Activated CD8-positive, alpha-beta T cell treated with anti-CD3 and anti-CD28 coated beads for 36 hours (primary cell): ENCODE data around the gene NEURL1. TPM values are rescaled to one million over a fixed set of nuclear protein-coding genes. Genes with fewer than 3 reads are reported as not detected.

Source experiments
- ATAC-seq: fragments of 200-7000 bp; cut with Tn5 transposase; one replicate; pipeline ENCODE4 v1.10.0; 2021; ENCODE audit warnings: mild to moderate bottlenecking, moderate library complexity
- CTCF ChIA-PET: fragments of 350-600 bp; sonication (Branson Sonifier 250); formaldehyde crosslinking; loops from one replicate; lab custom pipeline; 2021; ENCODE audit warnings: antibody characterized with exemption; lab: Charles Lee
- POLR2A ChIA-PET: fragments of 350-600 bp; sonication (Branson Sonifier 250); formaldehyde crosslinking; loops from one replicate; lab custom pipeline; 2021; ENCODE audit warnings: antibody characterized with exemption; lab: Charles Lee
- DNase-seq: peaks from one replicate; pipeline ENCODE4 v3.0.0-alpha.2; 2020
- H3K27ac Mint-ChIP-seq: one replicate; pipeline ENCODE4 v1.8.0; 2021; ENCODE audit warnings: mild to moderate bottlenecking, mixed read lengths
- H3K27me3 Mint-ChIP-seq: one replicate; pipeline ENCODE4 v1.8.0; 2021; ENCODE audit warnings: mixed read lengths
- H3K36me3 Mint-ChIP-seq: one replicate; pipeline ENCODE4 v1.8.0; 2021; ENCODE audit warnings: low read depth, mixed read lengths
- H3K4me1 Mint-ChIP-seq: one replicate; pipeline ENCODE4 v1.8.0; 2021; ENCODE audit warnings: low read depth, mixed read lengths
- H3K4me3 Mint-ChIP-seq: one replicate; pipeline ENCODE4 v1.8.0; 2021; ENCODE audit warnings: mild to moderate bottlenecking, moderate library complexity, mixed read lengths
- H3K9me3 Mint-ChIP-seq: one replicate; pipeline ENCODE4 v1.8.0; 2021; ENCODE audit warnings: mixed read lengths
- CTCF ChIP-seq: fragments of 200-600 bp; IDR thresholded peaks from one replicate; pipeline ENCODE4 v1.8.0; 2022; ENCODE audit warnings: antibody characterized with exemption, mild to moderate bottlenecking
- intact Hi-C: fragments of 100-400 bp; cut with micrococcal nuclease; formaldehyde crosslinking; loops from one replicate; pipeline ENCODE4 v1.10.0; 2022
- total RNA-seq, 2 experiments: library from RNA; stranded (reverse); gene quantifications; one replicate each; pipeline ENCODE4 v1.2.3, GENCODE V29; 2021

Gene NEURL1
- total RNA-seq, 2 experiments from 2014 or later, result 1.7 to 1.9 TPM

- ATAC-seq, result no peak
- ChIA-PET POLR2A (no interaction called here), CTCF (interaction anchor here (0.9 to 1.6 kb wide), 2 partner anchors 32 to 117 kb away, joined by 3 read pairs; no protein-coding TSS in a partner anchor)
- no peak overlapping the region for H3K4me3 Mint-ChIP-seq
- no peak for TF ChIP-seq CTCF
- H3K9me3 Mint-ChIP-seq, result peaks cover 11% of the 10 kb centered on the region
- H3K27ac Mint-ChIP-seq, result no peak overlapping the region
- no peaks in the 10 kb centered on the region for H3K4me1 Mint-ChIP-seq
- no peak for DNase-seq
- intact Hi-C loops, result no loop called here
- H3K27me3 Mint-ChIP-seq, result peaks cover 10% of the 10 kb centered on the region
- H3K36me3 Mint-ChIP-seq, result peaks cover 3% of the 10 kb centered on the region
These were observed 40.3 kb downstream of the NEURL1 start for GRCh38 chr10:103533827-103534226.

DNA sequence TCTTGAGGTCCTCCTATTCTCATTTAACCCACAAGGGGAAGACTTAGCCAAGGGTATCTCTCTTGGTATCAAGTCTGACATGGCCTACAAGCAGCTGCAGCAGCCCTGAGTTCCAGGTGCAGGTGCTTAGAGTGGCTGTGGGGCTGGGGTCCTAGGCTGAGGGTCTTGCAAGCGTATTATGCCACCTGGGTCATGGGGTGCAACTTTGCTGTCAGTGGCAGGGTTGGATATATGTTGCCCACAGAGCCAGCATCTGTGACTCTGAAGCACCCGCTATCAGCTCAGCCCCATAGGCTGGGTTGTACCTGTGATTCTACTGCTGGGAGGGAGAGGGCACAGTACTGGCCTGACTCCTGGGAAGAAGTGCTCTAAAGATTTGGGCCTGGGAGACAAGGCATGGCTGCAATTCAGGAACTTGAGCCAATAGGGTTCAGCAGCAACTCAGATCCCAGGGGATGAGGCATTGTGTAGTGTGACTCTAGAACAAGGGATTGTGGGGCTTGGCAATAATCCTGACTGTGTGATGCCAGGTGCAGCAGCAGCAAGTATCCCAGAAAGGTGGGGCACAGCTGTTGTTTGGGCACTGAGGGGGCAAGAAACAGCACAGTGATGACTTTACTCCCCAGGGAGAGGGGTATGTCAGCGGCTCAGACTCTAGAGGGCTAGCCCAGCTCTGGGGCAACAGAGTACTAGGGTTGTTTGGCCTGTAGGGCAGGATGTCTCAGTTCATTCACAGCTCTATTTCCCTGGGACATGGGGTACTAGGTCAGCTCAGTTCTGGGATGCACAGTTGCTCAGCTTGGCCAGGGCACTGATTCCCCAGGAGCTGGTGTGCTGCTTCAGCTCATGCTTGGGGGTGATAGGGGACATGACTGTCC is 41.4 kb downstream of the NEURL1 start:
- H3K27me3 Mint-ChIP-seq, result peaks cover 9% of the 10 kb centered on the region
- POLR2A ChIA-PET, result no interaction called here
- intact Hi-C loops, result no loop called here
- H3K4me1 Mint-ChIP-seq, result no peaks in the 10 kb centered on the region
- DNase-seq (no peak), ATAC-seq (no peak)
- no peak for TF ChIP-seq CTCF
- peaks cover 8% of the 10 kb centered on the region for H3K9me3 Mint-ChIP-seq
- CTCF ChIA-PET, result interaction anchor here (0.7 to 1.2 kb wide), 2 partner anchors 30 to 152 kb away, joined by 3 read pairs; no protein-coding TSS in a partner anchor
- H3K4me3 Mint-ChIP-seq, result no peak overlapping the region
- peaks cover 3% of the 10 kb centered on the region for H3K36me3 Mint-ChIP-seq
- no peak overlapping the region for H3K27ac Mint-ChIP-seq

- H3K4me1 Mint-ChIP-seq, result no peaks in the 10 kb centered on the region
- ATAC-seq (no peak), DNase-seq (no peak)
- H3K4me3 Mint-ChIP-seq, result no peak overlapping the region
- peaks cover 6% of the 10 kb centered on the region for H3K9me3 Mint-ChIP-seq
- ChIA-PET CTCF (interaction anchor here (0.7 to 1.2 kb wide), 2 partner anchors 29 to 151 kb away, joined by 3 read pairs; no protein-coding TSS in a partner anchor), POLR2A (no interaction called here)
- TF ChIP-seq CTCF, result no peak
- H3K36me3 Mint-ChIP-seq, result peaks cover 3% of the 10 kb centered on the region
- H3K27me3 Mint-ChIP-seq, result peaks cover 9% of the 10 kb centered on the region
- intact Hi-C loops, result no loop called here
- H3K27ac Mint-ChIP-seq, result no peak overlapping the region
These were observed 42.1 kb downstream of the NEURL1 start for GRCh38 chr10:103535595-103535994.

DNA sequence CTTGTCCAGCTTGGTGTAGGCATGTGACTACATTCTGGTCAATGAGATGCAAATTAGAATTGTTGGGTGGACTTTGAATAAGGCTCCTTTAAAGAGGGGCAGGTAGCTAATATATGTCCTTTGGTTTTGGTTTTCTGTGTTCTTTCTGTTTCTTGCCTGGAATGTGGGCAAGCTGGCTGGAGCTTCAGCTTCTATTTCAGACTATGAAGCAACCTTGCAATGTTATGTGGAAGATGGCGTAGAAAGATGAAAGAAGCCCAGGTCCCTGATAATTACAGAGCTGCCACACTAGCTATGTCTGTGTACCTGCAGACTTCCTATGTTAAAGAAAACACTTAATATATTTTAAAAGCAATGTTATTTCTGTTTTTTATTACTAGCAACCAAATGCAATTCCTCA is 46.2 kb downstream of the NEURL1 start:
- no peak for TF ChIP-seq CTCF
- ATAC-seq (no peak), DNase-seq (no peak)
- ChIA-PET CTCF (interaction anchor here (1.2 to 3.0 kb wide), 3 partner anchors 25 to 206 kb away, joined by 3 to 10 read pairs (median 4); no protein-coding TSS in a partner anchor), POLR2A (interaction anchor here (0.6 to 0.8 kb wide), 2 partner anchors 12 to 1384 kb away, joined by 3 read pairs; no protein-coding TSS in a partner anchor)
- no peaks in the 10 kb centered on the region for H3K36me3 Mint-ChIP-seq
- H3K4me3 Mint-ChIP-seq, result no peak overlapping the region
- H3K27me3 Mint-ChIP-seq, result peaks cover 11% of the 10 kb centered on the region
- H3K4me1 Mint-ChIP-seq, result peaks cover 14% of the 10 kb centered on the region
- no peaks in the 10 kb centered on the region for H3K9me3 Mint-ChIP-seq
- intact Hi-C loops, result no loop called here
- H3K27ac Mint-ChIP-seq, result no peak overlapping the region

DNA sequence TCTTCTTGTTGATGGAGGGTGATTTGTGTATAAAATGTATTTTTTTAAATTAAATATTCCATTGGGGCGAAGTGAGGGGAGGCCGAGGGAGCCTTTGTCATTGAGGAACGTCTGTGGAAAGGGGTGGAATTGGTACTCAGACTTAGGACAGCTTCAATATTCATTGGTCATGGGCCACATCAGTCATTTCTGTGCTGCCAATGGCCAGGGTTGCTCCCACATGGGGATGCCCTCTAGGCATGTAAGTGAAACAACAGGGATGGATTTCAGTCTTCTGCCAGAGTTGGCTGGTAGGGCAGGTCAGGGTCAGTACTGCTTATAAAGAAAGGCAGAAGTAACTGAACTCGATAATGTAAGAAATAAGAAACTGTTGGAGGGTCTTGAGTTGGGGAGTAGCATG is 47.2 kb downstream of the NEURL1 start:
- intact Hi-C loops, result no loop called here
- no peak overlapping the region for H3K27ac Mint-ChIP-seq
- DNase-seq (no peak), ATAC-seq (no peak)
- TF ChIP-seq CTCF, result no peak
- H3K4me1 Mint-ChIP-seq, result peaks cover 14% of the 10 kb centered on the region
- H3K4me3 Mint-ChIP-seq, result no peak overlapping the region
- H3K36me3 Mint-ChIP-seq, result no peaks in the 10 kb centered on the region
- peaks cover 11% of the 10 kb centered on the region for H3K27me3 Mint-ChIP-seq
- ChIA-PET POLR2A (interaction anchor here (0.8 kb wide), 1 partner anchor 11 kb away, joined by 3 read pairs; no protein-coding TSS in a partner anchor), CTCF (interaction anchor here (1.2 kb wide), 1 partner anchor 52 kb away, joined by 3 read pairs; no protein-coding TSS in a partner anchor)
- H3K9me3 Mint-ChIP-seq, result no peaks in the 10 kb centered on the region
